NOMO-1 (cell line): ENCODE measurements around the gene DLL1.

Experiments used
- DNase-seq, 2 experiments: peaks; one replicate each; lab custom pipeline; 2025; ENCODE audit not compliant: unreplicated experiment in 2 of 2; lab: John Stamatoyannopoulos, UW

Gene DLL1

DNA sequence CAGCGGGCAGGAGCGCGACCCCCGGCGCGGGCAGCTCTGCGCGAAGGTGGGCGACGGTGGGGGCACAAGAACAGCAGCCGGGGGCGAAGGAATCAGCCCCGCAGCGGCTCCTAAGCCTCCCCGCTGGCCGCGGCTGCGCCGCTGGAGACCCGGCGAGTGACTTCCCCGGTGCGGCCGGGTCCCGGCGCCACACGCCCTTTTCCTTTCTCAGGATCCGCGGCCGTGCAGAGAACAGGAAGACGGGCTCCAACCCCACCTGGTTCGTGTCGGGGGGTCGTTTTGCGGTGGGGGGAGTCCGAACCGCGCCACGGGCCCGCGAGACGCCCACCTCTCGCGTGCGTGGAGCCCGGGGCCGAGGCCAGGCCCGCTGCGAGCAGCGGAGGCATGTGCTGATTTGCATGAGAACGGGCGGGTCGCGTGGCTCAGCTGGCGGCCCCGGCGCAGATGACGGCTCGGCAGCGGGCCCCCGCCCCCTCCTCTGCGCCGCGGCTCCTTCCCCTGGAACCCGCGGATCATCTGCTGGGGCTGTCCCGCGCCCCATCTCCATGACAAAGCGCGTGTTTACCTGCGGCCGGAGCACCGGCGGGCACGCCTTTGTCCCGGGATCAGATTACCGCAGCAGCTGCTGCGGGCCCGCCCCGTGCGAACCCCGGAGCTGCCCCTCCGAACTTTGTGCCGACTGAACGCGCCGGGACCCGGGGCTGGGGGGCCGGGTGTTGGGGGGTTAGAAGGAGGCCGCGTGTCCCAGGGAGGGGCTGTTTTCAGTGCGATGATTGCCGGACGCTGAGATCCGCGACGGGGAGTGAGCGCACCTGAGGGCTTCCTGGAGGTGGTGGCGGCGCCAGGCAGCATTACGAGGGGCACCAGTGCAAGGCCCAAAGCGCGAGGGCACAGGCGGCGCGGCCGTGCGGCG, 4.9 kb upstream of the DLL1 start:
- peak in 1 of 2 experiments; percentile 15 for DNase-seq

GRCh38 chr6:170294813-170295509, 4.1 kb upstream of the DLL1 start:
- no peak for DNase-seq

DNA sequence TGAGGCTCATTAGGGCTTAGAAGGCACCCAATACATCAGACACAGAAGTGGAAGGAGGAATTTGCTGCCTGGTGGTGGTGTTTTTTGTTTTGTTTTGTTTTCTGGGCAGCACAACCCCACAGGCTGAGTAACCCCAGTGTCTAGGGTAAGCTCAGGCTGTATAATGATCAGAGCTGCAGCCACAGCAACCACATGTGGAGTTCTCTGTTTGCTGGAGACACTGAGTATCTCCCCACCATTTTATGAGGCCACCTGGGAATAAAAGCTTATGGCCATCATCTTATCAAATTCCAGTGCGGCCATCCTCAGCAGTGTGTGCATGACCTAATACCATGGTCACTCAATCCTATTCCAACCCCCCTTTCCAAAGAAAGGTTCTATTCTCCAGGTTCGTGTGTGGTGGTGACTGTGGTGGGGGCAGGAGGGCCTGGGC, 3.4 kb upstream of the DLL1 start:
- no peak for DNase-seq

GRCh38 chr6:170293341-170294231, 2.7 kb upstream of the DLL1 start:
- peak in 1 of 2 experiments; percentile 36 for DNase-seq

DNA sequence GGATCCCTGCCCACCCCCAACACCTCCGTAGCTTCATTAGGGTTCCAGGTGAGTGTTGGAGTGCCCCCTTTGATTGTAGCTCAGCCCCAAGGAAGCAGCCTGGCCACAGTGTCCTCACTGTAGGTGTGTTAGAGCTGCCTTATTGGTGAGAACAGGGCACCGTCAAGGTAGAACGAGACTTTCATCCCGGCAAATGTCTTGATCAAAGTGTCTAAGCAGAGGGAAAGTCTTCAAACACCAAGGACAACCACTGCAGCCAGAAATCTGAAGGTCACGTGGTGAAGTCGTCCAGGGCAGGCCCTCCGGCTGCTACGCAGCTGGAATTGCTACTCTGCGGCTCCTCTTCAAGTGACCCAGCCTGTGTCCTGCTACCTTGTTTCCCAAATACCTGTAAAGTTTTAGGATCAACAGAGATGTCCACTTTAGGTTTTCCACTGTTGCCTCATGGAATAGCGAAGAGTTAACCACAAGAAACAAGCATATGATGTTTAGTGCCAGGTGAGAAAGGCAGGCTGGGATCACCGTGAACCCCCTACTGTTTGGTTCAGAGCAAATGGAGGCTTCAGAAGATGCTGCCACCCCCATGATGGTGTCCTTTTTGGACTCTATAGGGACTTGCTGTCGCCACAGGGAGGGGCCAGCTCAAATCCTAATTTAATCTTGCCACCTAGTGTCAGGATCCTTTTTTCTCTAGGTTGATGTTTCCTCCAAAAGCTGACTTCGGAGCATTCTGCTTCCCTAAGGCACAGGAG, 1.7 kb upstream of the DLL1 start:
- DNase-seq = no peak

- DNase-seq = peak in 1 of 2 experiments; percentile 49
Measured at GRCh38 chr6:170292111-170292406, 1.2 kb upstream of the DLL1 start.

- peak; percentile 70 to 82 for DNase-seq
Measured at GRCh38 chr6:170291271-170292110, 613 bp upstream of the DLL1 start.

DNA sequence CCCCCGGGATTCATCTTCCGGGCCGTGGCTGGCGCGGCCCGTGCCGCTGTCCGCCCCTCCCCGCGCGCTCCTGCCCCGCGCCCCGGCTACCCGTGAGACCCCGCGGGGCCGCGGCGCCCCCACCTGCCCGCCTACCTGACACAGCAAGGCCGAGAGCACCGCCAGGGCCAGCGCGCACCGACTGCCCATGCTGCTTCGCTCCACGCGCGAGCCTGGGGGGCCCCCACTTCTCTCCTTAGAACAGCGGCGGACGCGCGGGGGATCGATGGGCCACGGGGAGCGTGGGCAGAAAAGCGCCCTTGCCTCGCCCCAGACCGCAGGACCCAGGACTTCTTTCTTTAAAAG, 955 bp downstream of the DLL1 start:
- DNase-seq = no peak

DNA sequence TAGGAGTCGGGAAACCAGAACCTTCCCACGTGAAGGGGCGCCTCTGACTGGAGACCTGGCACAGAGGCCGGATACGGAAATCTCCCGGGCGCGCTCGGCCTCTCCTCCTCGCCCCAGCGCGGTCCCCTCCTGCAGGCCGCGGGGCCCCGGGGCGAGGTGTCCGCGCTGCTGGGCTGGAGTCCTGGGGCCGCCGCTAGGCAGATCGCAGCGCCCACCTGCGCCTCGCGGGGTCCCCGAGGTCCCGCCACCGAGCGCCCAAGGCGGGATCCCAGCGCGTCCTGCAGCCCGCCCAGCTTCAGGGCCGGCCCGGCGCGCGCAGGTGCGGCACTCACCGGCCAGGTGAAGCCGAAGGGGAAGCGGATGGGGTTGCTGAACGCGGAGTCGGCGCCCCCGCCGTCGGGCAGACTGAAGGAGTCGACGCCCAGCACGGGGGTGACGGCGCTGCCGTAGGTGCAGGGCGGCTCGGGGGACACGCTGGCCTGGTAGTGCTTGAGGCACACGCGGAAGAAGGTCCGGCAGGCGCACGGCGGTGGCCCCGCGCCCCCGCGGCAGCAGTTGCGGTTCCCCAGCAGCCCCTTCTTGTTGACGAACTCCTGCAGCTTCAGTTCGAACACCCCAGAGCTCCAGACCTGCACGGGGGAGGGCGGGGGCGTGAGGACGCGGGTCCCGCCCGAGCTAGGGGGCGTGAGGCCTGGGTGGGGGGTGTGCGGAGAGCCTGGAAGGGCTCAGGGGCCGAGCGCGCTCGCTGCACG, 1.5 kb downstream of the DLL1 start:
- no peak for DNase-seq

DNA sequence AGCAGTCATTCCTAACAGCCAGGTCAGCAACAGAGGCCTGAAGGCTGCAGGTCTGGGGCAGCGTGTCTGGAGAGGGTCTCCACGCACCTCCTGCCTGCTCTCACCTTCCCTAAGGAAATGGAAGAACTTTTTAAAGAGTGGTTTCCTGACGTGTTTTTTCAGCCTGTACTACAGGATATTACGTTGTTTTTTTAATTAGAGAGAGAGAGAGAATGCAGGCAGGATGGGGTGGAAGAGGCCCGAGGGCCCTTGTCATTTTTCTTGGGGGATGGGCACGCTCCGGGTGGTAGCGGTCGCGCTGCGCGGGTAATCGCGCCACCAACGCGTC, 2.1 kb downstream of the DLL1 start:
- DNase-seq = no peak

DNA sequence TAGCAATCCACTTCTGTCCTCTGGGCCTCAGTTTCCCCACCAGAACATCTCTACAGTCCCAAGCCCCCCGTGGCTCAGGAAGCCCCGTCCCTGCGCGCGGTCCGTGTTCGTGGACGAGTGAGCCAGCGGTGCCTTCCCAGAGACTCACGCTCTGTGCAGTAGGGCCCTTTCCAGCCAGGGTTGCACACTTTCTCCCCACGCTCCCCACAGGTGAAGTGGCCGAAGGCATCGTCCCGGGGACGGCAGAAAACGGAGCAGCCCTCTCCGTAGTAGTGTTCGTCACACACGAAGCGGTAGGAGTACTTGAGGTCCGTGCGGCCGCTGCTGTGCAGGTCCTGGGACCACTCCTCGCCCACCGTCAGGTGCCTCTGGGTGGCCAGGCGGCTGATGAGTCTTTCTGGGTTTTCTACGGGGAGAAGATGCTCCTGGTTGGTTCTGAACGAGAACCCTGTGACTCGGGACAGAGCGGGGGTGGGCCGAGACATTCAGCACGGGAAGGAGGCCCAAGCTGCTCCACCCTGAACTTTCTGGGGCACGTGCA, 2.7 kb downstream of the DLL1 start:
- DNase-seq = no peak

DNA sequence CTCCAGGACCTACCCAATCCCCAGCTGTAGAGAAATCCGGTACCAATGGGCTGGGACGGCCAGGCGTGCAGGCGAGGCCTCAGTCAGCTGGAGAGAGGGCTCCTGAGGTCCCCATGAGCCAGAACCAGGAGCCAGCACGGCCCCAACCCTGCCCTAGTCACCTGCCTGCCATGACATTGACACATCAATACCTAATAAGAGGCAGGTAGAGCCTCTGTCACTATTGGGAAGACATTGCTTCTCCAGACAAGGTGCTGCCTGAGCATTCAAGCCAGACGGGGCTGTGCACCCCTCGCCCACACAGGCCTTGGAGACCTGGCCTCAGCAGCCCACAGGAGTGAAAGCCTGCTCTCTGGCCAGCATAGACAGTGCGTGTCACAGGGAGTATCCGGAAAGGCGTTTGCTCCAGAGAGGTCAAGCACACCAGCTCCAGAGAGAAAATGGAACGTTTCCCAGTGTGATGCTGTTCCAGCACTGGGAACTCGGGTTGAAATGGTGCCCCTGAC, 3.5 kb downstream of the DLL1 start:
- DNase-seq = no peak

GRCh38 chr6:170286934-170287265, 4.0 kb downstream of the DLL1 start:
- no peak for DNase-seq

DNA sequence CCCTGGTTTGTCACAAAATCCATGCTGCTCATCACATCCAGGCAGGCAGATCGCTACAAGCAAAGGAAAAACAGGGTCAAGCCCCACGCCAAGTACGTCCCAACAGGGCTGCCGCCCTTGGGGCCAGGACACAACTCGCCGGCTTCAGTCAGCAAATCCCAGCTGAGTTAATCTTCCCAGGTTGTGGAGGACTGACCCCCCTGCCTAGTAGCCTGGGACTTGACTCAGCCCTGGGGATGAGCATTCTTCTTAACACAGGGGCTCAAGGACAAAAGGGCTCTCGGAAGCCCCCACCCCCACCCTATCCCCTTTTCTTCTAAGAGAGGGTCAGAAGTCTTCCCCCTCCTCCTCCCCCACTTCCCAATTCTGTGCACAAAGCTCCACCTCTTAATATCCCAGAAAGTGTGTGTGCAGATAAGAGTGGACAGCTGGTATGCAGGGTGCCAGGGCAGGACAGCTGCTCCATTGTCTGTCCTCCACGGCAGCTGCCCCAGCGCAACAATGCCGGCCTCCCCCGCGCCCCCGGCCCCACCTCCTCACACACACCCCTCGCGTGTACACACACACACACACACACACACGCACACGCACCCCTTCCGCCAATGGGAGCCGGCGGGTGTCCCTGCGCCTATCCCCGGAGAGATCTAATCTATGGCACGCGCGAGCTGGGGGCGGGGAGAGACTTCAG, 4.5 kb downstream of the DLL1 start:
- no peak for DNase-seq

DNA sequence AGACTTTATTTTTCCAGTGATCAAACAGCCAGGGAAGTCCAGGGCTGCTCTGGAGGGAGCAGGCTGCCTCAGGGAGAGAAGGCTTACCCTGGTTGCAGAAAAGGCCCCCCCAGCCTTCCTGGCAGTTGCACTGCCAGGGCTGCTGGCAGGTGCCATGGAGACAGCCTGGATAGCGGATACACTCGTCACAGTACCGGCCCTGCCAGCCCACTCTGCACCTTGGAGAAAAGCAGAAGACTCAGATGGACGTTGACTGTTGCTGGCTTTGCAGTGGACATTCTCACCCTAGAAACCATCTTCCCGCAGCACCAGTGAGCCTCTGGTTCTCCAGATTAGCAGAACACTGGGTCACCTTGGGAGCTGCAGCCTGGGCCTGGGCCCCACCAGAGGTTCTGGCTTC, 5.4 kb downstream of the DLL1 start:
- DNase-seq = no peak

- DNase-seq = no peak
Measured at GRCh38 chr6:170284866-170285469, 5.9 kb downstream of the DLL1 start.

DNA sequence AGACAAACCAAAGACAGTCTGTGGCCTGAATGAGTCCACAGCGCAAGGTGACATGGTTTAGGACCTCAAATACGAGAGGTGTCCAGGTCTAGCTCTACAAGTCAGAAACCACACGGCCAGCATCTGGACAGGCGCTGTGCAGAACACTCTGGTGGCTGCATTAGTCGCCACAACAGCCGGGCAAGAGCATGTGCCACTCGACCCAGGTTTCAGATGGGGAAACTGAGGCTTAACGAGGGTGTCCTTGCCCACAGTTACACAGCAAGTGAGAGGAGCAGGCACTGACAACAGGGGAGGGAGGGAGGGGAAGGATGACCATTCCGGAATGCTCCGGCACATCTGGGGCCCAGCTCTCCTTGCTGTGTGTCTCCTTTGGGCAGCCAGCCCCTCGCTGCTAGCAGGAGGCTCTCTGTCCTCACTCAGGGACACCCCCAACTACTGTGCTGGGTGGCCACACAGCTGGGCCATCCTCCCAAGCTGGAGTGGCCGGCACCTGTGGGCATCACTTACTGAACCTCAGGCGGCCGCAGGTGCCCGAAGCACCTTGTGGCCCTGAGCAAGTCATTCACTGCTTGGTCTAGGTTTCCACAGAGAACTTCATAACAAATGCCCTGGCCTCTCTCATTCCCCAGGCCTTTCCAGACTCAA, 6.6 kb downstream of the DLL1 start:
- no peak for DNase-seq
